CD4-positive, alpha-beta T cell treated with Interleukin-4 for 4 hours (primary cell): ENCODE results near the gene TYW1.
A peak's percentile ranks its signal among the peaks of the same experiment; 100 is the strongest.
"Not testable (repeated sequence)": the region's sequence is repeated elsewhere in the genome, so short reads cannot be mapped to it uniquely, and the experiment has no call there.

ENCODE experiments used
- DNase-seq: peaks from one replicate; pipeline ENCODE4 v3.0.0-alpha.2; 2020

TYW1 gene

DNA sequence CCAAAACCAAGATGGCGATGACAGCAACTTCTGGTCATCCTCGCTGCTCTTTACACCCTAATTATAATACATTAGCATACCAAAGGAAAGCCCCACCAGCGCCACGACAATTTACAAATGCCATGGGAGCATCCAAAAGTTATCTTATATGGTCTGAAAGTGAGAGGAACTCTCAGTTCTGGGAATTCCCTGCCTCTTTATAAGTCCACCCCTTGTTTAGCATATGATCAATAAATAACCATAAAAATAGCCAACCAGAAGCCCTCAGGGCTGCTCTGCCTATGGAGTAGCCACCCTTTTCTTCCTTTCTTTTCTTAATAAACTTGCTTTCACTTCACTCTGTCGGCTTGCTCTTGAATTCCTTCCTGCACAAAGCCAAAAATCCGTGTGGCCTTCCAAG lies 262.7 kb downstream of the TYW1 start:
- DNase-seq, result not testable (repeated sequence)

- peak; percentile 20 for DNase-seq
Observed at GRCh38 chr7:67260166-67260586, 263.5 kb downstream of the TYW1 start.

GRCh38 chr7:67264000-67264399 lies 267.4 kb downstream of the TYW1 start:
- DNase-seq, result not testable (repeated sequence)

- DNase-seq, result not testable (repeated sequence)
Observed at GRCh38 chr7:67266070-67266469, 269.4 kb downstream of the TYW1 start.

GRCh38 chr7:67267914-67268313 lies 271.3 kb downstream of the TYW1 start:
- DNase-seq, result no peak

DNA sequence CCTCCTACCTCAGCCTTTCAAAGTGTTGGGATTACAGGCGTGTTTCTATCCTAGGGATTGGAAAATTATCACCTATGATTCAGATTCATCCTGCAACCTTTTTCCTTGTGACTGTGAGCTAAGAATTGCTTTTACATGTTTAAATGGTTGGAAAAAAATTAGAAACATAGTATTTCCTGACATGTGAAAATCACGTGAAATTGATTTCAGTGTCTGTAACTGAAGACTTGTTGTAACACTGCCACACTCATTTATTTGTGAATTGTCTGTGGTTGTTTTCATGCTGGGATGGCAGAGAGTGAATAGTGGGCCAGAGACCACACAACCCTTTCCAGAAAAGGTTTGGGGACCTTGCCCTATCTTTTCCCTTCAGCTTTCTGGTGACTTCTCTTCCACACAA lies 273.3 kb downstream of the TYW1 start:
- DNase-seq, result not testable (repeated sequence)
